T-cell (primary cell): ENCODE measurements around the gene RFX2. TPM values are rescaled to one million over a fixed set of nuclear protein-coding genes. Genes with fewer than 3 reads are reported as not detected.

Experiments
- ATAC-seq, 4 experiments: fragments of 200-7000 bp in 3 of 4; fragments of 150-1000 bp in 1 of 4; cut with Tn5 transposase; replicated peaks in 1 of 4; 1 replicate in 3 of 4; 2 replicates in 1 of 4; pipeline ENCODE4 v1.10.0; 2021; ENCODE audit warnings: moderate library complexity in 3 of 4, mild to moderate bottlenecking in 2 of 4, moderate number of reproducible peaks in 1 of 4
- CTCF ChIA-PET, 2 donors: fragments of 300-600 bp; sonication (Branson Sonifier 250); formaldehyde crosslinking; loops; one replicate each; lab custom pipeline; 2022; ENCODE audit warnings: antibody characterized with exemption in 2 of 2; lab: Charles Lee
- POLR2A ChIA-PET, 2 donors: fragments of 300-600 bp; sonication (Branson Sonifier 250); formaldehyde crosslinking; loops; one replicate each; lab custom pipeline; 2022; ENCODE audit warnings: antibody characterized with exemption in 2 of 2; lab: Charles Lee
- DNase-seq, 35 experiments: peaks; one replicate each; pipeline versions ENCODE4 v3.0.0 to v3.0.0-alpha.2; 2013 to 2023
- H3K27ac ChIP-seq: one replicate; pipeline ENCODE4 v1.5.1; 2013; ENCODE audit warnings: low read length
- H3K27me3 ChIP-seq, 2 experiments: replicated peaks in 1 of 2; 1 replicate in 1 of 2; 2 replicates in 1 of 2; pipeline versions ENCODE4 v1.6.1 to v1.7.0; 2013; ENCODE audit warnings: low read length in 1 of 2, mixed read lengths in 1 of 2; ENCODE audit not compliant: control insufficient read depth in 2 of 2, insufficient read depth in 2 of 2; ENCODE audit errors: extremely low read depth in 1 of 2
- H3K36me3 ChIP-seq, 2 donors: 1 replicate in 1 of 2; 2 replicates in 1 of 2; pipeline versions ENCODE4 v1.6.1 to v1.7.0; 2013; ENCODE audit warnings: low read length in 1 of 2; ENCODE audit not compliant: control insufficient read depth in 2 of 2, insufficient read depth in 1 of 2; ENCODE audit errors: extremely low read depth in 1 of 2
- H3K4me1 ChIP-seq, 2 experiments: 1 replicate in 1 of 2; 2 replicates in 1 of 2; pipeline versions ENCODE4 v1.6.1 to v1.7.0; 2013; ENCODE audit warnings: low read length in 2 of 2, mixed read lengths in 1 of 2; ENCODE audit not compliant: insufficient read depth in 2 of 2, control insufficient read depth in 1 of 2; ENCODE audit errors: extremely low read depth in 1 of 2
- H3K4me3 ChIP-seq, 2 donors: 1 replicate in 1 of 2; 2 replicates in 1 of 2; pipeline versions ENCODE4 v1.5.1 to v1.7.0; 2013; ENCODE audit warnings: mild to moderate bottlenecking in 2 of 2, low read length in 1 of 2, moderate library complexity in 1 of 2; ENCODE audit not compliant: control insufficient read depth in 1 of 2; ENCODE audit errors: extremely low read depth in 1 of 2
- H3K9me3 ChIP-seq: 2 replicates; pipeline ENCODE4 v1.7.0; 2013
- H3K27ac Mint-ChIP-seq, 2 donors: one replicate each; pipeline ENCODE4 v1.8.0; 2020 to 2021; ENCODE audit warnings: mild to moderate bottlenecking in 2 of 2, mixed read lengths in 2 of 2
- H3K27me3 Mint-ChIP-seq, 2 donors: one replicate each; pipeline ENCODE4 v1.8.0; 2021 to 2022; ENCODE audit warnings: mixed read lengths in 2 of 2
- H3K36me3 Mint-ChIP-seq: one replicate; pipeline ENCODE4 v1.8.0; 2021; ENCODE audit warnings: mixed read lengths
- H3K4me1 Mint-ChIP-seq, 3 donors: one replicate each; pipeline ENCODE4 v1.8.0; 2020 to 2022; ENCODE audit warnings: mixed read lengths in 3 of 3, mild to moderate bottlenecking in 1 of 3
- H3K4me3 Mint-ChIP-seq, 3 donors: one replicate each; pipeline ENCODE4 v1.8.0; 2020 to 2022; ENCODE audit warnings: mild to moderate bottlenecking in 3 of 3, mixed read lengths in 3 of 3, moderate library complexity in 3 of 3
- H3K9me3 Mint-ChIP-seq, 3 donors: one replicate each; pipeline ENCODE4 v1.8.0; 2020 to 2022; ENCODE audit warnings: mixed read lengths in 3 of 3
- WGBS: methylation state at CpG from one replicate; pipeline ENCODE4 v1.1.5; 2013; ENCODE audit warnings: missing lambda C conversion rate; ENCODE audit not compliant: insufficient coverage; 5-methylcytosine and 5-hydroxymethylcytosine counted together
- total RNA-seq, 35 experiments: library from RNA in 6 of 35; stranded (reverse) in 6 of 35; fragments of 120-200 nt in 1 of 35; gene quantifications; one replicate each; pipeline versions ENCODE4 v1.2.1 to v1.2.4 and lab custom pipeline; 2013 to 2026

RFX2 gene
- total RNA-seq, 5 donors from 2014 or later (not counting 1 experiment from before 2014, with no cell fraction given), result 4.7 to 11.6 (median 7.8) TPM

DNA sequence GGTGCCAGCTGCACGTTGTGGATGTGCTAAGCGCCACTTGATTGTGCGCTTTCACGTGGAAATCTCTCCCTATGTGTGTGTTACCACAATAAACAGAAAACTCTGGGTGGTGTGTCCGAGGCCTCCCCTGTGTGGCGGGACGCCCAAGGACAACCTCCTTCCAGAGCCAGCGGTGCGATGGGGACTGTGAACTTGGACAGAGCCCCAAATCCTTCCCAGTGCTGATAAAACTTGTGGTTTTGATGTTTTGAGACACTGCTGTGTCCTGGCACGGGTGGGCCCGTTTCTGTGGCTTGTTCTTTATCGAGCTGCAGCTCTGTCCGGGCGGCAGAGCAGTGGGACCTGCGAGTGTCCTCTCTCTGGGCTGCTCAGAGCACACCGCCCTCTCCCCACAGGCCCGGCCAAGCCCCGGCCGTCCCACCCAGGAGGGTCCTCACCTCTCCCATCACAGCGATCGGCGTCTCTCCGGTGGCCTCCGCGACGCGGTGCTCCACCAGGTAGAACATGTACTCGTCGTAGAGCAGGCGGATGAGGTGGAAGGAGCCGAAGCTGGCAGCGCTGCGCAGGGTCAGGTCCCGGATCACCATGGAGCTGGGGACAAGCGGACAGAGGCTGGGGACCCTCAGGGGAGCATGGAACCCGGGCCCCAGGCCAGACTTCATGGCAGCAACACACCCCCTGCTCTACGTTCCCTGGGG, 113.5 kb downstream of the RFX2 start:
- no peaks in the 10 kb centered on the region for H3K9me3 ChIP-seq
- Mint-ChIP-seq H3K27me3 (no peaks in the 10 kb centered on the region), H3K4me1 (no peaks in the 10 kb centered on the region), H3K9me3 (no peaks in the 10 kb centered on the region), H3K36me3 (peaks cover 13% of the 10 kb centered on the region), H3K4me3 (no peak overlapping the region), H3K27ac (no peak overlapping the region)
- POLR2A ChIA-PET, result interaction anchor here in 1 of 2 donors (0.7 kb wide), 1 partner anchor 1799 kb away, joined by 3 read pairs; no protein-coding TSS in a partner anchor
- WGBS, result 95% methylated on average over 25 of the region's 37 CpGs
- H3K27ac ChIP-seq, result no peak overlapping the region
- DNase-seq (no peak), ATAC-seq (no peak)
- CTCF ChIA-PET, result no interaction called here
- no peaks in the 10 kb centered on the region for H3K4me1 ChIP-seq
- H3K27me3 ChIP-seq, result no peaks in the 10 kb centered on the region
- H3K36me3 ChIP-seq, result peaks cover 0 to 7% of the 10 kb centered on the region in 2 donors
- H3K4me3 ChIP-seq, result no peak overlapping the region

DNA sequence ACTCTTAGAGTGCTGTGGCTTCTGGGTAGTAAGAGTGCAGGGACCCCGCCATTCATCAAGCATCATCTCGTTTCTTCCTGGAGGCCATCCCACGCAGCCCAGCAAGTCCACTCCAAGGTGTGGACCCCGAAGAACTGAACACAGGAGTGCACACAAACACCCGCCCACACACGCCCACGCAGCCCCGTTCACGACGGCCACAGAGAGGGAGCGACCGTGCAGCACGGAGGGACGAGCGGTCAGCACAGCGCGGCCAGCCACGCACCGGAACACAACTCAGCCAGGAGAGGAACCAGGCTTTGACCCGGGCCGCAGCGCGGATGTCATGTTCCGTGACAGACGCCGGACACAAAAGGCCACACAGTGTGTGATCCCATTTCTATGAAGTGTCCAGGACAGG, 114.2 kb downstream of the RFX2 start:
- no peak overlapping the region for H3K27ac Mint-ChIP-seq
- peaks cover 13% of the 10 kb centered on the region for H3K36me3 Mint-ChIP-seq
- H3K36me3 ChIP-seq, result peaks cover 0 to 7% of the 10 kb centered on the region in 2 donors
- H3K4me3 ChIP-seq, result no peak overlapping the region
- CTCF ChIA-PET, result no interaction called here
- H3K4me3 Mint-ChIP-seq, result no peak overlapping the region
- H3K27me3 ChIP-seq, result no peaks in the 10 kb centered on the region
- H3K9me3 ChIP-seq, result no peaks in the 10 kb centered on the region
- no peak overlapping the region for H3K27ac ChIP-seq
- H3K4me1 ChIP-seq, result no peaks in the 10 kb centered on the region
- POLR2A ChIA-PET, result interaction anchor here in 1 of 2 donors (0.7 kb wide), 1 partner anchor 1799 kb away, joined by 3 read pairs; no protein-coding TSS in a partner anchor
- WGBS, result 82% methylated on average over 24 of the region's 26 CpGs
- no peaks in the 10 kb centered on the region for H3K9me3 Mint-ChIP-seq
- no peaks in the 10 kb centered on the region for H3K27me3 Mint-ChIP-seq
- ATAC-seq, result no peak
- no peak for DNase-seq
- H3K4me1 Mint-ChIP-seq, result no peaks in the 10 kb centered on the region

DNA sequence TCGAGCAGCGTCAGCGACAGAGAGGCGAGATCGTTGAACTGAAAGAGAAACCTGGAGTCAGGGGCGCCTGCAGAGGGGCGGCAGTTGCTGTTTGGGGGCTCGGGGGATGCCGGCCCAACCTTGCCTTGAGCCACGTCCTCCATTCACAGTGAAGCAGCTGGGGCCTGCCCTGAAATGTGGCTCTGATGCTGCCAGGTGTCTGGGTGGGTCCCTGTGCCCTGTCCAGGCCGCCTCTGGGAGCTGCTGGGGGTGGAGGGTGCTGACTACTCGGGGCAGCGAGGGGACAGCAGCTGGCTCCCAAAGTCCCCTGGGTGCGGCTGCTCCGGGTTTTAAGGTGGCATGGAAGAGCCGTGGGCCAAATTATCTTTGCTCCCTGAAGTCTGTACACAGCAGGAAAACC, 114.7 kb downstream of the RFX2 start:
- ATAC-seq (no peak), DNase-seq (no peak)
- ChIA-PET POLR2A (no interaction called here), CTCF (no interaction called here)
- H3K4me3 ChIP-seq, result no peak overlapping the region
- Mint-ChIP-seq H3K27me3 (no peaks in the 10 kb centered on the region), H3K4me3 (no peak overlapping the region), H3K4me1 (no peaks in the 10 kb centered on the region), H3K36me3 (peaks cover 8% of the 10 kb centered on the region), H3K27ac (no peak overlapping the region), H3K9me3 (no peaks in the 10 kb centered on the region)
- H3K4me1 ChIP-seq, result no peaks in the 10 kb centered on the region
- WGBS, result 93% methylated on average over 16 of the region's 16 CpGs
- H3K9me3 ChIP-seq, result no peaks in the 10 kb centered on the region
- H3K27me3 ChIP-seq, result no peaks in the 10 kb centered on the region
- peaks cover 0 to 7% of the 10 kb centered on the region in 2 donors for H3K36me3 ChIP-seq
- no peak overlapping the region for H3K27ac ChIP-seq

DNA sequence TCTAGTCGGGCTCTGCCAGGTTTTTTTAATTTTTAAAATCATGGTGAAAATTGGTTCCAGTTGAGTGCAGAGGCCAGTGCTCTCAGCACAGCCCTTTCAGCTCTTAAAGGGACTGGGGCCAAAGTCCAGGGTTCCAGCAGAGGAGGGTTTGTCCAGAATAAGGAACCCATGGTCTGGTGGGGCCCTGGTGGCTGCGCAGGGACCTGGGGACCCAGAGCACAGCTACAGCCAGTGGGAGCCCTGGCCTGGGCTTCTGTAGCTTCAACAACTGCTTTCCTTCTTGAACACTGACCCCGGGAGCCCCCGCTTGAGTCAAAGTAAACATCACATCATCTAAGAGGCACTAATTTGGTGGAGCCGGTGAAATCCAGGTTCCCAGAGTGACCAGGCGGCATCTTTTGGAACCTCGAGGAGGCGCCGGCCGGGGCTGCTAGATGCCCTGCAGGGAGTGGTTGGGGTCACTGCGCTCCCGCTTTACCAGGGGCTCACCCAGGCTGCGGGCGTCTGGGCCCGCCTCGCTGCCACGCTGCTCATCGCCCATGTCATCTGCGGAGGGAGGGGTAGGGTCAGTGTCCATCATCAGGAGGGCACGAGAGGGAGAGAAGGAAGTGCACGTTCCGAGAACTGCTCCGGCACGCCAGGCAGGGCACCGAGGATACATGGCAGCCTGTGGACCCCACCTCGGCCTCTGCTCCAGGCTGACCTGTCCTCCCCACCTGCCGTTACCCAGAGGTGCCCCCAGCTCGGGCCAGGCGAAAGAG, 115.7 kb downstream of the RFX2 start:
- ChIA-PET POLR2A (no interaction called here), CTCF (no interaction called here)
- H3K9me3 ChIP-seq, result no peaks in the 10 kb centered on the region
- DNase-seq (no peak), ATAC-seq (no peak)
- 95% methylated on average over 19 of the region's 29 CpGs for WGBS
- Mint-ChIP-seq H3K27me3 (no peaks in the 10 kb centered on the region), H3K4me1 (peaks cover 0 to 4% (median 2%) of the 10 kb centered on the region in 3 donors), H3K4me3 (no peak overlapping the region), H3K36me3 (peaks cover 3% of the 10 kb centered on the region), H3K9me3 (no peaks in the 10 kb centered on the region), H3K27ac (no peak overlapping the region)
- H3K4me3 ChIP-seq, result no peak overlapping the region
- H3K27ac ChIP-seq, result no peak overlapping the region
- peaks cover 0 to 2% of the 10 kb centered on the region in 2 experiments for H3K27me3 ChIP-seq
- peaks cover 0 to 7% of the 10 kb centered on the region in 2 donors for H3K36me3 ChIP-seq
- no peaks in the 10 kb centered on the region for H3K4me1 ChIP-seq

DNA sequence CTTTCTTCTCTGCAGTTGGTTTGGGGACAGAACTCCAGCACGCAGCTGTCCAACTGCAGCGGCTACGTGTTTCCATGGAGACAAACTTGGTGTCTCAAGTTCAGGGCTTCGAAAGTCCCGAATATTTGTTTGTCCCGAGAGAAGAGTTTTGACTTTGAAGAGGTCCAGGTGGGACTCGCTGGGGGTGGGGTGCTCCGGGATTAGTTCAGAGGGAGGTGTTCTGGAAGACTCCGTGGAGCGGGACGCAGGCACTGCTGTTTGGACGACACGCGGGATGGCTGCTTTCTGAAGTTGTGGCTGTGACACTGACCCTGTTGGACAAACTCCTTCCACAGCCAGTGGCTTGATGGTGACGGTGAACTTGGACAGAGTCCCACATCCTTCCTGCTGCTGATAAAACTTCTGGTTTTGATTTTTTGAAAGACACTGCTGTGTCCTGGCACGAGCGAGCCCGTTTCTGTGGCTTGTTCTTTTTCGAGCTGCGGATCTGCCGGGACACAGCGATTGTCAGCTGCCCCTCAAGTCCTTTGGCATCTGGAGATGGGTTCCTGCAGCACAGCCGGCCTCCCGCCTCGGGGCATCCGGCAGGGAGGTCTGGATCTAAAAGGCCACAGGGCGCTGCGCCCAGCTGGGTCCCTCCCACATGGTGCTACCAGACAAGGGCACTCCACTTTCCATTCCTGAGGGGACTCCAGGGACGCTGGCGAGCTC, 116.5 kb downstream of the RFX2 start:
- no peaks in the 10 kb centered on the region for H3K36me3 Mint-ChIP-seq
- H3K27me3 Mint-ChIP-seq, result no peaks in the 10 kb centered on the region
- DNase-seq (no peak), ATAC-seq (no peak)
- H3K27me3 ChIP-seq, result peaks cover 0 to 2% of the 10 kb centered on the region in 2 experiments
- H3K4me3 Mint-ChIP-seq, result no peak overlapping the region
- 87% methylated on average over 28 of the region's 30 CpGs for WGBS
- H3K27ac Mint-ChIP-seq, result no peak overlapping the region
- no peaks in the 10 kb centered on the region for H3K9me3 Mint-ChIP-seq
- POLR2A ChIA-PET, result no interaction called here
- H3K9me3 ChIP-seq, result no peaks in the 10 kb centered on the region
- no peak overlapping the region for H3K4me3 ChIP-seq
- CTCF ChIA-PET, result interaction anchor here in 1 of 2 donors (0.6 kb wide), 1 partner anchor 1366 kb away, joined by 3 read pairs; no protein-coding TSS in a partner anchor
- H3K27ac ChIP-seq, result no peak overlapping the region
- peaks cover 0 to 5% (median 2%) of the 10 kb centered on the region in 3 donors for H3K4me1 Mint-ChIP-seq
- H3K36me3 ChIP-seq, result peaks cover 0 to 4% of the 10 kb centered on the region in 2 donors
- H3K4me1 ChIP-seq, result no peaks in the 10 kb centered on the region

DNA sequence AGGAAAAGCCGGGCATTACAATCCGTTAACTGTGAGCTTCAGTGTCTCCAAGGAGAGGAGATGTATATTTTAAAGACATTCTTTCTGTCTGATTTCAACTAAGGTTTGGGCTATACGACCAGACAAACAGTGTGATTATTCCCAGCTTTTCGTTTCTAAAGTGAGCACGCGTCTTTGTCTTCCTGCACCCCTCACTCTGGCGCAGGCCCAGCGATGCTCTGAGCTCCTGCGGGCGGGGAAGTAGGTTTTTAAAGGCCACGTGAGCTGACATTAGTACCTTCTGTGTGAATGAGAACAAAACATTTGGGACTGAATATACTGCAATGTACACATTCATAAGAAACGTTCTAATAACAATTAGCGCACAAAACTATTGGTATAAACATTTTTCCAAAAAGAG, 117.1 kb downstream of the RFX2 start:
- peaks cover 0 to 4% of the 10 kb centered on the region in 2 donors for H3K36me3 ChIP-seq
- ChIA-PET CTCF (interaction anchor here in 1 of 2 donors (0.6 kb wide), 1 partner anchor 1365 kb away, joined by 3 read pairs; no protein-coding TSS in a partner anchor), POLR2A (no interaction called here)
- Mint-ChIP-seq H3K4me3 (no peak overlapping the region), H3K36me3 (no peaks in the 10 kb centered on the region), H3K27me3 (no peaks in the 10 kb centered on the region), H3K27ac (no peak overlapping the region), H3K4me1 (peaks cover 0 to 5% (median 2%) of the 10 kb centered on the region in 3 donors), H3K9me3 (no peaks in the 10 kb centered on the region)
- DNase-seq (no peak), ATAC-seq (no peak)
- H3K27ac ChIP-seq, result no peak overlapping the region
- 95% methylated on average over 8 of the region's 13 CpGs for WGBS
- H3K4me3 ChIP-seq, result no peak overlapping the region
- H3K4me1 ChIP-seq, result no peaks in the 10 kb centered on the region
- H3K9me3 ChIP-seq, result no peaks in the 10 kb centered on the region
- H3K27me3 ChIP-seq, result peaks cover 0 to 7% of the 10 kb centered on the region in 2 experiments
